ENCODE measurements around the gene CDK14.

The CDK14 gene

DNA sequence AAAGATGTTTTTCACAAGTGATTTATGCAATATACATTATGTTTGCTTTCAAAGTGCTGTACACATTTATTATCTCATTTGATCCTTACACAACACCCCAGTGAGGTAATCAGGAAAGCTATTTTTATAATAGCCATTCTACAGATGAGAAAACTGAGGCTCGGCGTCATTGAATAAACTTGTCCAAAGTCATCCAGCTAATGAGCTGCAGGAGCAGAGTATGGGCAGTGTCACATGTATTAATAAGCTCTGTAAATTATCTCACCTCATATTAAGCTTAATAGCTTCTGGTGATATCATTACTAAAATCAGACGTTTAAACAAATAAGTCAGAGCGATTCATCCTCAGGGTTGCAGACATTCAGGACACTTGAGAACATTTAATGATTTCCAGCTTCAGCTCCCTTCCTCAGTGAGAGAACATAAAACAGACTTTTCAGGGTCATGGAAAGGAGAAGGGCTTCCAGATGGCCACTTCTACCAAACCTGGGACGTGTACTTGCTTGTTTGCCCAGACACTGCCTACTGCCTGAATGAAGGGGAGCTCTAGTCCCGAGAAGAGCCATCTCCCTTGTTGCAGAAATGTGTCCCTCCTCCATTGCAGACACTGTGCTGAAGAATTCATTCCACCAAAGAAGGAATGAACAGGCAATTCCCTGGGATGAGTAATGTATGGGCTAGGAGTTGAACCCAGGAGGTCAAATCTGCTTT, 647.6 kb downstream of the CDK14 start:
- no peak for DNase-seq

GRCh38 chr7:91247500-91247899, 651.4 kb downstream of the CDK14 start:
- no peak for DNase-seq

DNA sequence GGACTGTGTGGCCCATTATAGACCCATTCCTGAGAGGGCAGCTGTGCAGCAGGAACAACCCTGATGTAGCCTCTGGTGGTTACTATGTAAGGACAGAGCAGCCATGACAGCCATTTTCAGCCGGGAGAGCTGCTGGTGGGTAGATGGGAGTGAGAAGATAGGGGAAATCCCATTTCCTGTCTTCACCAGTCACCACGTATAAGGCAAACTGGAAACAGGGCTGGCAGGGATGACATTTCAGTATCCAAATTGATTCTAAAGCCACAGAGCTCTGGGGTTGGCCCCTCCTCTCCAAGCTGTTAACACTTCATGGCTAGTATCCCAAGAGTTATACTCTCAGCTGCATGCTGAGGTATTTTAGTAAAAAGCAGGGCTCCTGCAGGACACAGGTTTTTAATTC, 652.9 kb downstream of the CDK14 start:
- DNase-seq = no peak

GRCh38 chr7:91249506-91250233, 653.5 kb downstream of the CDK14 start:
- DNase-seq = no peak

GRCh38 chr7:91250706-91251105, 654.6 kb downstream of the CDK14 start:
- no peak for DNase-seq

GRCh38 chr7:91251877-91252276, 655.8 kb downstream of the CDK14 start:
- DNase-seq = no peak
